Nephron progenitor cell (in vitro differentiated cells): ENCODE results near the gene ZNF75A.
A peak's percentile ranks its signal among the peaks of the same experiment; 100 is the strongest.

Source experiments
- DNase-seq: peaks from one replicate; pipeline ENCODE4 v3.0.0; 2021
- H3K27ac Mint-ChIP-seq: 2 replicates; pipeline ENCODE4 v1.8.0; 2021; ENCODE audit warnings: mild to moderate bottlenecking, moderate library complexity, mixed read lengths
- H3K27me3 Mint-ChIP-seq: 2 replicates; pipeline ENCODE4 v1.8.0; 2021; ENCODE audit warnings: mild to moderate bottlenecking, low read depth, mixed read lengths; ENCODE audit not compliant: poor library complexity
- H3K36me3 Mint-ChIP-seq: 2 replicates; pipeline ENCODE4 v1.8.0; 2021; ENCODE audit warnings: low read depth, mixed read lengths
- H3K4me1 Mint-ChIP-seq: 2 replicates; pipeline ENCODE4 v1.8.0; 2021; ENCODE audit warnings: mixed read lengths
- H3K4me3 Mint-ChIP-seq: 2 replicates; pipeline ENCODE4 v1.8.0; 2021; ENCODE audit warnings: mild to moderate bottlenecking, moderate library complexity, mixed read lengths
- H3K9me3 Mint-ChIP-seq: 2 replicates; pipeline ENCODE4 v1.8.0; 2021; ENCODE audit warnings: mild to moderate bottlenecking, moderate library complexity, mixed read lengths
- CTCF ChIP-seq: fragments of 200-600 bp; sonication (generic); IDR thresholded peaks from 2 replicates; pipeline ENCODE4 v1.5.0; 2021; ENCODE audit warnings: antibody characterized with exemption

Gene ZNF75A

GRCh38 chr16:3305109-3306068 is at the start of gene ZNF75A, which contains the start of gene TIGD7:
TSS of gene ZNF75A (plus strand) at chr16:3305497. CDS start at chr16:3308429, 2,932 bp downstream.
TSS of gene TIGD7 (minus strand) at chr16:3305430. CDS start at chr16:3300614, 4,816 bp downstream.
- Mint-ChIP-seq H3K4me1 (peaks cover 5% of the 10 kb centered on the region), H3K9me3 (peaks cover 98% of the 10 kb centered on the region), H3K4me3 (peak within 1 kb of the TSS; percentile 79), H3K36me3 (peaks cover 91% of the 10 kb centered on the region), H3K27me3 (peaks cover 3% of the 10 kb centered on the region), H3K27ac (peak within 1 kb of the TSS; percentile 39)
- no peak for TF ChIP-seq CTCF
- peak; percentile 80 for DNase-seq

- no peak for DNase-seq
- TF ChIP-seq CTCF, result no peak
- Mint-ChIP-seq H3K4me1 (no peaks in the 10 kb centered on the region), H3K36me3 (no peaks in the 10 kb centered on the region), H3K27ac (no peak within 1 kb of the TSS), H3K9me3 (peaks cover 26% of the 10 kb centered on the region), H3K27me3 (peaks cover 21% of the 10 kb centered on the region), H3K4me3 (no peak within 1 kb of the TSS)
These were observed 49.0 kb upstream of the ZNF75A start, which contains the start of gene MEFV for GRCh38 chr16:3256146-3256865. TSS of gene MEFV (minus strand) at chr16:3256633. CDS start at chr16:3256587, 46 bp downstream.

DNA sequence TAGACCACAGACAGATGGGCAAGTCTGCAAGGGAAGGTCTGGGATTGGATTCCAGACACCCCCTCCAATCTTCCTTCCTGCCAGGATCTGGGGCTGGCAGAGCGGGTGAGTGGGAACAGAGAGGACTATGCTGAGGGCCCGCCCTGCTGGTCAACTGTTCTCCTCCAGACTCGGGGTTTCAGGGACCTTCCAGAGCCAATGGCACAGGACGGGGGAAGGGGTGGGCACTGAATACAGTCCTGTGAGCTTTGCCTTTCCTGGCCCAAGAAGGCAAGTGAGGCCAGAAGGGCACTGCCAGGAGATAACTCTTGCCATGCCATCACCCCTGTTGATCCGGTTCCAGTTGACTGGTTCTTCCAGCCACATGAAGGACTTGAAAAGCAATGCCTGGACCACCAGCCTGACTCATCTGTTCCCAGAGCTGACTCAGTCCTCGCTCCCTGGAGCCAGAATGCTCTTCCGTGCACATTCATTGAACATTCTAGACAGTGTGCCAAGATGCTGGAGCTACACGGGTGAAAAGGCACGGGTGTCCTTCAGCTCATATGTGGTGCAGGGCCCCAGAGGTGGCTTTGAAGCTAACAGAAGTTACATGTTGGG is 48.3 kb upstream of the ZNF75A start:
- TF ChIP-seq CTCF, result no peak
- Mint-ChIP-seq H3K4me3 (no peak overlapping the region), H3K36me3 (no peaks in the 10 kb centered on the region), H3K9me3 (peaks cover 24% of the 10 kb centered on the region), H3K27me3 (peaks cover 24% of the 10 kb centered on the region), H3K27ac (no peak overlapping the region), H3K4me1 (no peaks in the 10 kb centered on the region)
- no peak for DNase-seq

GRCh38 chr16:3259836-3260235 is 45.5 kb upstream of the ZNF75A start:
- no peak overlapping the region for H3K27ac Mint-ChIP-seq
- no peaks in the 10 kb centered on the region for H3K36me3 Mint-ChIP-seq
- DNase-seq, result no peak
- H3K4me1 Mint-ChIP-seq, result peaks cover 5% of the 10 kb centered on the region
- peaks cover 25% of the 10 kb centered on the region for H3K27me3 Mint-ChIP-seq
- H3K9me3 Mint-ChIP-seq, result peaks cover 35% of the 10 kb centered on the region
- no peak overlapping the region for H3K4me3 Mint-ChIP-seq
- no peak for TF ChIP-seq CTCF

- Mint-ChIP-seq H3K27ac (no peak overlapping the region), H3K27me3 (peaks cover 29% of the 10 kb centered on the region), H3K36me3 (no peaks in the 10 kb centered on the region), H3K4me3 (peak overlapping the region; percentile 84), H3K4me1 (peaks cover 5% of the 10 kb centered on the region), H3K9me3 (peaks cover 51% of the 10 kb centered on the region)
- TF ChIP-seq CTCF, result no peak
- no peak for DNase-seq
These were observed 42.8 kb upstream of the ZNF75A start for GRCh38 chr16:3262517-3262916.
